Smooth muscle cell of trachea (primary cell): ENCODE data around the gene CEP104. TPM values are rescaled to one million over a fixed set of nuclear protein-coding genes. Genes with fewer than 3 reads are reported as not detected.

Experiments
- total RNA-seq: library from RNA; depleted of rRNA; stranded (reverse); fragments of >200 nt; gene quantifications from 2 replicates; pipeline ENCODE4 v1.2.1, GENCODE V29; 2014

Gene CEP104
- total RNA-seq = 23.1 and 33.9 TPM in 2 replicates

DNA sequence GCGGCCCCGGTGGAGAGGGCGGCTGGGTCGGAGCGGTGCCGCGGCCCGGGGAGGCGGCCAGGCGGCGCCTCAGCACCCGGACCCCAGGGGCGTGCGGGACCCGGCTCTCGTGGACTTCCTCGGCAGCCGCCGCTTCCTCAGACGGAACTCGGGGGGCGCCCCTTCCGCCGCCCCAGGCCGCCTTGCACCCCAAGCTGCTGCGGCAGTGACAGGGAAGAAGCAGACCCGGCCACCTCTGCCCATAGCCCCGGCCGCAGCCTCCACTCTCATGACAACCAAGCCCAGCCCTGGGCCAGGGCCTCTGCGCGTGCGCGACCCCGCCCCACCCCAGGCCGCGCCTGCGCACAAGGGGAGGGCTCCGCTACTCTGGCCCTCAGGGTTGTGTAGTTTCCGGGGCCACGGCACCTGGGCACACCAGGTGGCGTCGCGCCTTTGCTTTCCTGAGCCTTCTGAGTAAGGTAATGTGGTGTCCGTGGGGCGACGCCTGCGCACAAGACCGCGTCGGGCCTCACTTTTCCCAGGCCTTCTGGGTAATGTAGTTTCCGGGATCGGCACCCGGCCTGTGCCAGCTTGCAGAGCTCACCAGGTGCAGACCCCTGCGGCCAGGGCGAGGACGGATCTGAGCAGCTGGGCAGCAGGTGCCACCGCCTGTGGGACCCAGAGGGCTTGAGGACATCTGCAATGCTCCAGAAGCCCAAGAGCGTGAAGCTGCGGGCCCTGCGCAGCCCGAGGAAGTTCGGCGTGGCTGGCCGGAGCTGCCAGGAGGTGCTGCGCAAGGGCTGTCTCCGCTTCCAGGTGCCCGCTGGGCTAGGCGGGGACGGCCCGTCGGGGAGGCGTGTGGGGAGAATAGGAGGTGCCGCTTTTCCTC is at the start of gene CEP104, which contains the start of gene DFFB:
Gene CEP104 (minus strand): TSS at position 289 of the 868 bp plus-strand sequence. CDS start 4,804 bp downstream, outside the sequence.
Gene DFFB (plus strand): TSS at position 554 of the 868 bp plus-strand sequence. CDS start 128 bp downstream, at position 682.

DNA sequence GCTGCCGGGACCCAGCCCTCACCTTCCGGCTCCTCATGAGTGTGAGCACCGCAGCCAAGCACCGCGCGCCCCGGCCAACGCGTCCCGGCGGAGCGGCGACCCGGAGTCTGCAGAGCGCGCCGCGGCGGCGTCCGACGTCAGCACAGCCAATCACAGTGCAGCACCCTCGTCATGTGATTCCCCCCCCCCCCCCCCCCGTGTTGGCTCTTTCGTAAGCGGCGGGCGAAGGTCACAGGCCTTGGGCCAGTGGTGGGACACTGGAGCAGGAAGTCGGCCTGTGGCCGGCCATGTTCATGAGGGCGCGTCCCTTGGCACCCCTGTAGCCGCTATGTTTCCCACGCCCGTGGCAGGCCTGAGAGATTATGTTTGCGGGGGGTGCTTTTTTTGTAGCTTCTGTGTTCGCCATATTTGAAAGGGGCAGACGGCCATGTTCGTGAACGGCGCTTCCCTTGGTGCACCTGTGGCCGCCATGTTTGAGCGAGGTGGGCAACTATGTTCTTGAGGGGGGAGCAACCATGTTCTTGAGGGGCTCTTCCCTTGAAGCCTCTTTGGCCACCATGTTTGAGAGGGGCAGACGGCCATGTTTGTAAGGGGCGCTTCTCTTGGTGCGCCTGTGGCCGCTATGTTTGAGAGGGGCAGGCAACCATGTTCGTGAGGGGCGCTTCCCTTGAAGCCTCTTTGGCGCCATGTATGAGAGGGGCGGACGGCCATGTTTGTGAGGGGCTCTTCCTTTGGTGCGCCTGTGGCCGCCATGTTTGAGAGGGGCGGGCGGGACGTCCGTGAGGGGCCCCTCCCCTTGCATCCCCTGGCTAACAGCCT is 43.3 kb upstream of the CEP104 start, which contains the start of gene C1orf174:
Gene C1orf174 (minus strand): TSS at position 123 of the 819 bp plus-strand sequence. CDS start 86 bp downstream, at position 37.

DNA sequence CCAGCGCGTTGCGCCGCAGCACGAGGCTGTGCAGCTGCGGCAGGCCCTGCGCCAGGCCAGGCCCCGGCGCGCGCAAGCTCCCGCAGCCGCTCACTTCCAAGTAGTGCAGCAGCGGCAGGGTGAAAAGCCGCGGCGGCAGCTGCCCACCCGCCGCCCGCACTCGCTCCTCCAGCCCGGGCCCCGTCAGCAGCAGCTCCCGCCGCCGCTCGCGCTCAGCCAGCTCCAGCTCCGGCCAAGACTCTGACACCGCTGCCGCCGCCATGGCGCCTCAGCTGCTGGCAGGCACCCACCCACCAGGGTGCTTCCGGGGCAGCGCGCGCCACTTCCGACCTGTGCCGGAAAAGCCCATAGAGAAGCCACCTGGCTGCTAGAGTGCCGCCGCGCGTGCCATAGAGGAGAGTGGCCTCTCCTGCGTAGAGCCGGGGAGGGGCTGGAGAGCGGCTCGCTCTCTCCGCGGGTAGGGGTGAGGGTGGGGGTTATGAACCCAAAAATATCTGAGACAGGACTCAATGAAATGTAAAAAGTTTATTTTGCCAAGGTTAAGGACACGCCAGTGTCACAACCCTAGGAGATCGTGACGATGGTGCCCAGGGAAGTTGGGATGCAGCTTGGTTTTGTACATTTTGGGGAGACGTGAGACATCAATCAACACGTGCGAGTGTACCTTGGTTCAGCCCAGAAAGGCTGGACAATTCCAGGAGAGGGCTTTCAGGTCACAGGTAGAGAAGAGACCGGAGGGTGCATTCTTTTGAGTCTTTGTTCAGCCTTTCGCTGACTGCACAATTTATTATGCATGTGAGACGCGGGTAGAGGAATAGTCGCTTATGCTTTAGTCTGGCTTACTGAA is 60.6 kb downstream of the CEP104 start, which contains the start of gene LRRC47:
Gene LRRC47 (minus strand): TSS at position 284 of the 847 bp plus-strand sequence. CDS start 22 bp downstream, at position 262.

DNA sequence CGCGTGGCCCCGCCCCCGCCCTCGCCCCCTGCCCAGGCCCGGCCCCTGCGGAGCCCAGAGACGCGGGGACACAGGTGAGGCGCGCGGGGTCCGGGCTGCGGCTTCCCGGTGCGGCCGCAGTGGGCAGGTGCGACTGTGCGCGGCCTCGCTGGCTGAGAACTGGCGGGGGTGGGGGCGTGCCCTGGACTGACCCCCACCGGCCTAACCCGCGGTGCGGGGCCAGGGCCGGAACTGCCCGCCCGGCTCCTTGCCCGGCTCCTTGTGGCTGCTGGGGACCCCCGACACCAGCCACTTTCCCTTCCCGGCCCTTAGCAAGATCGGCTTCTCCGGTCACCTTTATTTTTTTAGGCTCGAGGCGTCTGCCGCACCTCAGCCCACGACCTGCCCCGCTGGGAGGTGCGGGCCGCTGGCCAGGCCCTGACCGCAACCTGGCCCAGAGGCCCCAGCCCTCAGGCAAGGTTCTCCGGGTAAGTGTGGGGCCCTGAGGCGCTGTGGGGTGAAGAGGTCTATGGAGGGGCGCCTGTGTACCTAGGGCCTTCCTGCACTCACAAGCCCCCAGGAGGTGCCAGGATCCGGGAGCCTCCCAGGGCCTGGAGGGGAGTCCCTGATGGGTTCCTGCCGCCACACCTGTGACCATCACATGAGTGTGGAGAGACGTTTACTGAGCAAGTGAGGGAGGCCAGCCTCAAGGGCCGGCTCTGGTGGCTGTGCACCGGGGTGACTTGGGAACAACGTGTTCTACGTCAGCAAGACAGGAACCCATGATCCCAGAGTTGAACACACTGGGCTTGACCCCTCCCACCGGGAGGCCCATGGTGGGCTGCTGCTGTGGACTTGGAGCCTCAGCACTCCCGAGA is 84.1 kb downstream of the CEP104 start, which contains the start of gene SMIM1:
Gene SMIM1 (plus strand): TSS at position 35 of the 857 bp plus-strand sequence. CDS start 2,625 bp downstream, outside the sequence.

Other genes starting within 250 kb of the CEP104 start
- gene MEGF6, start 245.7 kb downstream of the CEP104 start, total RNA-seq = 1.2 and 5.3 TPM in 2 replicates
- 20.7 and 35.1 TPM in 2 replicates for gene TPRG1L, start 232.2 kb downstream of the CEP104 start, total RNA-seq
- 15.2 and 16.3 TPM in 2 replicates for gene WRAP73, start 207.1 kb downstream of the CEP104 start, total RNA-seq
- gene TP73, start 204.7 kb downstream of the CEP104 start, total RNA-seq = under 0.01 TPM in 1 of 2 replicates, not detected in the other
- gene CCDC27, start 104.8 kb downstream of the CEP104 start, total RNA-seq = not detected in 2 replicates
- gene SMIM1, start 84.5 kb downstream of the CEP104 start, total RNA-seq = 2.8 and 8.1 TPM in 2 replicates
- 34.2 and 46.3 TPM in 2 replicates for gene LRRC47, start 60.7 kb downstream of the CEP104 start, total RNA-seq
- gene DFFB, start 265 bp upstream of the CEP104 start, total RNA-seq = 10.1 and 13.5 TPM in 2 replicates
- 28.1 and 28.2 TPM in 2 replicates for gene C1orf174, start 43.1 kb upstream of the CEP104 start, total RNA-seq